IMR-90 (cell line): ENCODE data around the gene EIF5A. TPM values are rescaled to one million over a fixed set of nuclear protein-coding genes. Genes with fewer than 3 reads are reported as not detected.

Source experiments
- ATAC-seq: fragments of 200-7000 bp; cut with Tn5 transposase; 2 replicates; pipeline ENCODE4 v1.9.1; 2020; ENCODE audit warnings: low read depth, mild to moderate bottlenecking, moderate library complexity
- BruUV-seq: library from RNA; stranded (reverse); fragments of 400-500 nt; replicated peaks from 2 replicates; lab custom pipeline; 2021; lab: Mats Ljungman, UMichigan
- CTCF ChIA-PET: fragments of 300-600 bp; formaldehyde crosslinking; extraction: SDS; loops from one replicate; lab custom pipeline; 2021; ENCODE audit warnings: antibody characterized with exemption; lab: Yijun Ruan, JAX
- POLR2A ChIA-PET: fragments of 300-600 bp; sonication (Branson Sonifier 250); formaldehyde crosslinking; loops from one replicate; lab custom pipeline; 2022; ENCODE audit warnings: antibody characterized with exemption; ENCODE audit not compliant: unreplicated experiment; lab: Charles Lee
- DNase-seq: peaks from one replicate; pipeline ENCODE4 v3.0.0; 2013
- H2AFZ ChIP-seq: replicated peaks from 2 replicates; pipeline ENCODE3; 2013; ENCODE audit warnings: low read length, mild to moderate bottlenecking; ENCODE audit not compliant: poor library complexity
- H2AK5ac ChIP-seq: 2 replicates; pipeline ENCODE4 v1.6.1; 2013; ENCODE audit warnings: low read depth, low read length, inconsistent platforms
- H2AK9ac ChIP-seq: replicated peaks from 2 replicates; pipeline ENCODE3; 2013; ENCODE audit warnings: mild to moderate bottlenecking, low read depth, low read length, moderate library complexity; ENCODE audit not compliant: poor library complexity
- H2BK120ac ChIP-seq: 2 replicates; pipeline ENCODE4 v1.6.1; 2013; ENCODE audit warnings: low read depth, low read length, inconsistent platforms
- H2BK15ac ChIP-seq: 3 replicates; pipeline ENCODE4 v1.6.1; 2013; ENCODE audit warnings: low read depth, low read length, inconsistent platforms
- H2BK20ac ChIP-seq: 2 replicates; pipeline ENCODE4 v1.6.1; 2013; ENCODE audit warnings: low read depth, mild to moderate bottlenecking, inconsistent platforms, low read length, moderate library complexity
- H2BK5ac ChIP-seq: 2 replicates; pipeline ENCODE4 v1.6.1; 2013; ENCODE audit warnings: mild to moderate bottlenecking, low read depth, low read length, inconsistent platforms; ENCODE audit not compliant: poor library complexity, severe bottlenecking
- H3K14ac ChIP-seq: replicated peaks from 2 replicates; pipeline ENCODE4 v1.6.1; 2013; ENCODE audit warnings: low read depth, low read length, inconsistent platforms
- H3K18ac ChIP-seq: 2 replicates; pipeline ENCODE4 v1.6.1; 2013; ENCODE audit warnings: low read depth, low read length, control low read depth
- H3K23ac ChIP-seq: 2 replicates; pipeline ENCODE4 v1.6.1; 2013; ENCODE audit warnings: low read depth, low read length, inconsistent platforms
- H3K27ac ChIP-seq: 2 replicates; pipeline ENCODE4 v1.5.1; 2013; ENCODE audit warnings: mild to moderate bottlenecking, control low read depth, low read length; ENCODE audit not compliant: insufficient read depth
- H3K27me3 ChIP-seq: 2 replicates; pipeline ENCODE4 v1.6.1; 2013; ENCODE audit warnings: low read length; ENCODE audit not compliant: control insufficient read depth, insufficient read depth
- H3K36me3 ChIP-seq: 2 replicates; pipeline ENCODE4 v1.6.1; 2013; ENCODE audit warnings: low read length, mixed read lengths; ENCODE audit not compliant: control insufficient read depth, insufficient read depth
- H3K4ac ChIP-seq: 2 replicates; pipeline ENCODE4 v1.6.1; 2013; ENCODE audit warnings: low read depth, low read length, inconsistent platforms
- H3K4me1 ChIP-seq: 2 replicates; pipeline ENCODE4 v1.6.1; 2013; ENCODE audit warnings: low read length, mixed read lengths; ENCODE audit not compliant: control insufficient read depth, insufficient read depth
- H3K4me2 ChIP-seq: 2 replicates; pipeline ENCODE4 v1.6.1; 2013; ENCODE audit warnings: low read depth, mild to moderate bottlenecking, control low read depth, low read length, moderate library complexity
- H3K4me3 ChIP-seq: 2 replicates; pipeline ENCODE4 v1.5.1; 2013; ENCODE audit warnings: low read depth, mild to moderate bottlenecking, control low read depth, low read length, moderate library complexity; ENCODE audit not compliant: insufficient read depth
- H3K56ac ChIP-seq: 2 replicates; pipeline ENCODE4 v1.6.1; 2013; ENCODE audit warnings: low read length, inconsistent platforms; ENCODE audit not compliant: insufficient read depth; ENCODE audit errors: extremely low read depth
- H3K79me1 ChIP-seq, 2 experiments: 2 replicates each; pipeline ENCODE4 v1.6.1; 2013; ENCODE audit warnings: low read length in 2 of 2, inconsistent platforms in 1 of 2, low read depth in 1 of 2
- H3K9ac ChIP-seq: 2 replicates; pipeline ENCODE4 v1.6.1; 2013; ENCODE audit warnings: low read depth, low read length, control low read depth
- H3K9me1 ChIP-seq: 2 replicates; pipeline ENCODE4 v1.6.1; 2013; ENCODE audit warnings: low read length, inconsistent platforms; ENCODE audit not compliant: insufficient read depth
- H3K9me3 ChIP-seq: 2 replicates; pipeline ENCODE4 v1.6.1; 2013; ENCODE audit warnings: low read length; ENCODE audit not compliant: control insufficient read depth, insufficient read depth
- H4K20me1 ChIP-seq: 2 replicates; pipeline ENCODE4 v1.6.1; 2013; ENCODE audit warnings: low read length, inconsistent platforms; ENCODE audit not compliant: insufficient read depth
- H4K5ac ChIP-seq: 2 replicates; pipeline ENCODE4 v1.6.1; 2013; ENCODE audit warnings: mild to moderate bottlenecking, low read depth, low read length, control low read depth
- H4K8ac ChIP-seq, 2 experiments: 2 replicates each; pipeline ENCODE4 v1.6.1; 2013; ENCODE audit warnings: low read depth in 2 of 2, low read length in 2 of 2, control low read depth in 1 of 2, inconsistent platforms in 1 of 2
- H4K91ac ChIP-seq: 2 replicates; pipeline ENCODE4 v1.6.1; 2013; ENCODE audit warnings: low read depth, low read length, inconsistent platforms; ENCODE audit not compliant: insufficient read depth
- MAZ ChIP-seq: IDR thresholded peaks from 2 replicates; pipeline ENCODE4 v1.6.1; 2012; ENCODE audit warnings: low read depth, mild to moderate bottlenecking, low read length, improper control_type of control experiment, moderate library complexity, borderline replicate concordance
- POLR2A ChIP-seq: IDR thresholded peaks from 2 replicates; pipeline ENCODE4 v1.6.1; 2012; ENCODE audit warnings: mild to moderate bottlenecking, low read depth, low read length
- WGBS, 2 experiments: methylation state at CpG; one replicate each; pipeline versions ENCODE4 v1.1.5 to v1.1.7; 2013; ENCODE audit warnings: missing lambda C conversion rate in 2 of 2; ENCODE audit not compliant: insufficient read length in 1 of 2; ENCODE audit errors: extremely low coverage in 2 of 2; 5-methylcytosine and 5-hydroxymethylcytosine counted together
- dilution Hi-C: fragments of 300-500 bp; cut with HindIII; formaldehyde crosslinking; loops from one replicate; pipeline ENCODE4 v1.14.3; 2018; ENCODE audit warnings: low sequenced_read_pairs; ENCODE audit not compliant: unreplicated experiment
- in situ Hi-C: fragments of 300-500 bp; cut with MboI; formaldehyde crosslinking; loops from 3 replicates; pipeline ENCODE4 v1.14.3; 2019; ENCODE audit warnings: low sequenced_read_pairs, inconsistent platforms, mixed read lengths
- intact Hi-C: fragments of 100-400 bp; cut with micrococcal nuclease; formaldehyde crosslinking; loops from 2 replicates; pipeline ENCODE4 v1.10.0; 2022
- polyA plus RNA-seq, 3 experiments: library from polyadenylated mRNA; depleted of rRNA; stranded (reverse); fragments of >200 nt; gene quantifications; 2 replicates each; pipeline ENCODE4 v1.2.3, GENCODE V29; 2012; ENCODE audit warnings: low replicate concordance in 1 of 3
- total RNA-seq: library from RNA; depleted of rRNA; stranded (reverse); fragments of >200 nt; gene quantifications from 2 replicates; pipeline ENCODE4 v1.2.3, GENCODE V29; 2012
- TF ChIP-seq, protein P1 (sequence below): fragments of 150-350 bp; IDR thresholded peaks from 2 replicates; pipeline ENCODE4 v1.6.1; 2017; ENCODE audit warnings: mild to moderate bottlenecking, antibody characterized with exemption, low read length, low read depth

EIF5A gene
- total and polyA plus RNA-seq, 2 of the 4 experiments (the other 2 are of a cell fraction), result 782 to 883 TPM

DNA sequence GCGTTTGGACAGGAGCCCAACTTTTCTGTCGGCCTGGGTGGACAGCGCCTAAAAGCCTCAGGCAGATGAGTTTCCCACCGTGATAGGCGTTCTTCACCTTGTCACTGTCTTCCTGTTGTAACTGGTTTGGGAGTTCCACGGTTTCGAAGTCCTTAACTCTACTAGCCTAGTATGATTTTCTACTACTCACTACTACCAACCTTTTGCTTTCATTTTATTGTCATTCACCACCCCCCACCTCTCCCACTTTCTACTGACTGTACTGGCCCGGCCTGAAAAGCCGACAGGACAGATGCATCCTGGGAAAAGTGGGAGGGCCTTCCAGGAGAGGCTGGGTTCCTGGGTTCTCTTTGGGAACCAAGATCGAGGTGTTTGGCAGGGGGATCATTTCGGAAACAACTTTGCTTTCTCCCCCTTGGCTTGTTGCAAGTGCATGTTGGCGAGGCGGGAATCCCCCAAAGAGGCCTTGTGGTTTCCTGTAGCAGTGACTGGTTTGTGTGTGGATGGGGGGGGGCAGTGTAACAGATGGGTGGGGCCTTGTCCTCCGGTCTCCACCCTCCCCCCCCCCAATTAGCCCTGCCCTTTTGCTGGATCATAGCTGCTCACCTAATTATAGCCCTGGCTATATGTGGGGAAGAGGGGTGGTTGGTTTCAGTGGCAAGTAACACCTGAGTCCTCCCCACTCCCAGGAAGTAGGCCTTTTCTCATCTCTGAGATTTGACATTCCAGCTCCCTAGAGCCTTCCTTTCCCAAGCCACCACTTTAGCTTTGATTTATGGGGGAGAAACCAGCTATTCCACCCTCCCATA, 1.4 kb downstream of the EIF5A start:
- in situ Hi-C loops, result loop anchor here (10.0 kb wide), 1 partner anchor 264 kb away; the partner anchor contains the start of gene SLC16A11
- WGBS, 2 experiments, result 0% methylated on average over 2 of the region's 14 CpGs; no CpG with 5 or more reads in 1 of the 2 experiments
- intact Hi-C loops, result no loop called here

More for the DNA sequence above, 1.4 kb downstream of the EIF5A start:
- peak; percentile 77 for DNase-seq
- peak overlapping the region in 1 of 2 experiments; percentile 69; a peak in 1 of 4 replicates for H4K8ac ChIP-seq
- H3K23ac ChIP-seq, result peak overlapping the region; percentile 78; the same call in 1 of the 2 replicates
- ATAC-seq, result peak; percentile 30
- H3K9me1 ChIP-seq, result peaks cover 13% of the 10 kb centered on the region
- H3K14ac ChIP-seq, result peak overlapping the region; percentile 50
- peak overlapping the region; percentile 87 for H2BK5ac ChIP-seq
- dilution Hi-C loops, result no loop called here
- no peak overlapping the region for H4K5ac ChIP-seq
- peaks cover 2% of the 10 kb centered on the region; the same call in 1 of the 2 replicates for H3K4me1 ChIP-seq
- peak overlapping the region; percentile 99 for H2AK9ac ChIP-seq
- BruUV-seq, result no TSS peak
- no peak overlapping the region for H2BK20ac ChIP-seq
- no peak overlapping the region for H2BK15ac ChIP-seq
- ChIA-PET POLR2A (no interaction called here), CTCF (interaction anchor here (0.9 kb wide), 1 partner anchor 11 kb away, joined by 3 read pairs; no protein-coding TSS in a partner anchor)
- H2AFZ ChIP-seq, result peak overlapping the region; percentile 41
- H3K79me1 ChIP-seq, result peaks cover 22 to 50% of the 10 kb centered on the region in 2 experiments; a peak in 3 of 4 replicates
- H3K36me3 ChIP-seq, result peaks cover 31% of the 10 kb centered on the region
- peak overlapping the region; percentile 77 for H3K9ac ChIP-seq
- H3K18ac ChIP-seq, result no peak overlapping the region; the same call in 1 of the 2 replicates
- peak overlapping the region; percentile 68 for H3K4me3 ChIP-seq
- TF ChIP-seq MAZ, result 0 out of 2 replicates have a peak, but pooled peaks have one; percentile 18
- TF ChIP-seq, protein P1, sequence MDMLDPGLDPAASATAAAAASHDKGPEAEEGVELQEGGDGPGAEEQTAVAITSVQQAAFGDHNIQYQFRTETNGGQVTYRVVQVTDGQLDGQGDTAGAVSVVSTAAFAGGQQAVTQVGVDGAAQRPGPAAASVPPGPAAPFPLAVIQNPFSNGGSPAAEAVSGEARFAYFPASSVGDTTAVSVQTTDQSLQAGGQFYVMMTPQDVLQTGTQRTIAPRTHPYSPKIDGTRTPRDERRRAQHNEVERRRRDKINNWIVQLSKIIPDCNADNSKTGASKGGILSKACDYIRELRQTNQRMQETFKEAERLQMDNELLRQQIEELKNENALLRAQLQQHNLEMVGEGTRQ, result no peak
- peak; percentile 87 for TF ChIP-seq POLR2A
- H4K91ac ChIP-seq, result peak overlapping the region; percentile 26
- peak overlapping the region; percentile 76 for H3K56ac ChIP-seq
- no peaks in the 10 kb centered on the region for H3K9me3 ChIP-seq
- H3K27me3 ChIP-seq, result no peaks in the 10 kb centered on the region
- H3K27ac ChIP-seq, result peak overlapping the region; percentile 74
- H3K4ac ChIP-seq, result peak overlapping the region; percentile 78
- H4K20me1 ChIP-seq, result peaks cover 54% of the 10 kb centered on the region
- peak overlapping the region; percentile 98 for H3K4me2 ChIP-seq
- peak overlapping the region; percentile 87; the same call in 1 of the 2 replicates for H2AK5ac ChIP-seq
- 0 out of 2 replicates have a peak overlapping the region, but pooled peaks have one; percentile 1 for H2BK120ac ChIP-seq
